Measurements from ENCODE around the gene RPLP2.
A peak's percentile ranks its signal among the peaks of the same experiment; 100 is the strongest.

The RPLP2 gene

DNA sequence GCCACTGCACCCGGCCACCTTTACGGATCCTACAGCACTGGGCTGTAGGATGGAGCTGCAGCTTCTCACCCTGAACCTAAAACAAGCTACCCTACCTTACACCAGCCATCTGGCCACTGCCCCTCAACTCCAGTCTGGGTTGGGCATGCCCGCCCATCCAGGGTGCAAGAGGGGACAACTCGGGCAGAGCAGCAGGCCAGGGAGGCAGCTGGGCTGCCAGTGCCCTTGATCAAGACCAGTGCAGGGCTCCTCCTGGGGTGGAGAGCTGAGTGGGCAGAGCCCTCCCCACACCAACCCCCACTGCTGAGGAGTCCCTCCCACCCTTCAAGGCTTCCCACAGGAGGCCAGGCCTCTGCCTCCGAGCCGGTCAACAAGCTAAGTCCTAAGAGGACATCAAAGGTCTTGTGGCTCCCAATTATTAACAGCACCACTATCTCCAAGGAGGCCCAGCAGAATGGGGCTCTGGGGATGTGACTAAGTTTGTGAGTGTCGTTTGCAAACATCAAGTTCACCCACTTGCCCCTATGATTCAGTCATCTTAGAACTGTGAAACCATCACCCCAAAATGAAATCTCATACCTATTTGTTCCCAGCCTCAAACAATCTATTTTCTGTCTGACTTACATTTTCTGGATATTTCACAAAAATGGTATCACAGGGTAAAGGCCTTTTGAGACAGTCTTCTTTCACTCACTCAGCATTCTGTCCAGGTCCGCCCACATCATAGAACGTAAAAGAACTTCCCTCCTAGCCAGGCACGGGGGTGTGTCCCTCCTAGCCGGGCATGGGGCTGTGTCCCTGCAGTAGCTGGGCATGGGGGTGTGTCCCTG, 43.4 kb upstream of the RPLP2 start:
- Histone ChIP-seq H3K36me3 (ENCODE audit: control insufficient read depth in 2 of 2, insufficient read depth in 1 of 2, low read length in 2 of 2) (peaks cover 4 to 76% of the 10 kb centered on the region in 2 experiments; a peak in 2 of 3 replicates), H3K27ac (ENCODE audit: extremely low read depth, low read depth, low read length) (no peak overlapping the region), H3K4me3 (ENCODE audit: low read depth, low read length) (no peak overlapping the region), H3K9me3 (ENCODE audit: control insufficient read depth, insufficient read depth, low read depth, low read length) (no peaks in the 10 kb centered on the region), H3K4me1 (ENCODE audit: control insufficient read depth, insufficient read depth, low read length) (no peaks in the 10 kb centered on the region)
- ChIA-PET CTCF (interaction anchor here (0.6 to 1.0 kb wide), 4 partner anchors 9 to 47 kb away, joined by 3 to 5 read pairs (median 4); partner anchors contain the start of gene GATD1), POLR2A (interaction anchor here (0.6 to 1.1 kb wide), 2 partner anchors 40 to 260 kb away, joined by 5 read pairs; no protein-coding TSS in a partner anchor)
- TF ChIP-seq KLF9 (tag by site-specific recombination; IDR thresholded peaks at IDR 0.05; ENCODE audit: low read depth) = peak; percentile 86
- TF ChIP-seq, protein P1, sequence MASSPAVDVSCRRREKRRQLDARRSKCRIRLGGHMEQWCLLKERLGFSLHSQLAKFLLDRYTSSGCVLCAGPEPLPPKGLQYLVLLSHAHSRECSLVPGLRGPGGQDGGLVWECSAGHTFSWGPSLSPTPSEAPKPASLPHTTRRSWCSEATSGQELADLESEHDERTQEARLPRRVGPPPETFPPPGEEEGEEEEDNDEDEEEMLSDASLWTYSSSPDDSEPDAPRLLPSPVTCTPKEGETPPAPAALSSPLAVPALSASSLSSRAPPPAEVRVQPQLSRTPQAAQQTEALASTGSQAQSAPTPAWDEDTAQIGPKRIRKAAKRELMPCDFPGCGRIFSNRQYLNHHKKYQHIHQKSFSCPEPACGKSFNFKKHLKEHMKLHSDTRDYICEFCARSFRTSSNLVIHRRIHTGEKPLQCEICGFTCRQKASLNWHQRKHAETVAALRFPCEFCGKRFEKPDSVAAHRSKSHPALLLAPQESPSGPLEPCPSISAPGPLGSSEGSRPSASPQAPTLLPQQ (tag by site-specific recombination; IDR thresholded peaks at IDR 0.05) = no peak
- peak; percentile 89 for TF ChIP-seq KLF10 (tag by site-specific recombination; IDR thresholded peaks at IDR 0.05)
- no peak for TF ChIP-seq ZNF664 (tag by site-specific recombination; IDR thresholded peaks at IDR 0.05)

DNA sequence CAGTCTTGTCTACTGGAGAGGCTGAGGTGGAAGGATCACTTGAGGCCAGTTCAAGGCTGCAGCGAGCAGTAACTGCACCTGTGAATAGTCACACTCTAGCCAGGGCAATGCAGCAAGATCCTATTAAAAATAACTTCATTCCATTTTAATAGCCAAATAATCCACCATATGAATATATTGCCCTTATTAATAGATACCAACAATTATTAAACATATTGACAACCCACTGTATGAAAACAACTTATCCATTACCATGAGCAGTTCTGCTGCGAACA, 42.9 kb upstream of the RPLP2 start:
- CTCF ChIA-PET = no interaction called here

DNA sequence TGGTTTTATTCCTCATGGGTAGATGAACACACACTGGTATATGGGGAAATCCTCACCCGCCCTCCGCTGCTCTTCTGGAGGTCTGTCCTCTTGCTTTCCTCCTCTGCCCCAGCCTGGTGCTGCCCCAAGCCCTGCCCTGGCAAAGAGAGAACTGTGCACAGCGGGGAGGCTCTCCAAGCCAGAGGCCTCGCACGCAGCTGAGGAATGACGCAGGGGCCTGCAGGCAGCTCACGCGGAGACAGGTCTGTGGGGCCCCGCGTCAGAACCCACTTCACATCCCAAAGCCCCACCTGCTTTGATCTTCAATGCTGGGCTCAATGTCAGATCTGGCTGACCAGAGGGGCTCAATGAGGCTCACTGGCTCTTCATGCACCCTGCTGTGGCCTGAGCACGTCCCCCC, 42.5 kb upstream of the RPLP2 start:
- Histone ChIP-seq H3K36me3 (ENCODE audit: control insufficient read depth in 2 of 2, insufficient read depth in 1 of 2, low read length in 2 of 2) (peaks cover 0 to 77% of the 10 kb centered on the region in 2 experiments; a peak in 2 of 3 replicates), H3K4me3 (ENCODE audit: low read depth, low read length) (no peak overlapping the region), H3K9me3 (ENCODE audit: control insufficient read depth, insufficient read depth, low read depth, low read length) (no peaks in the 10 kb centered on the region), H3K4me1 (ENCODE audit: control insufficient read depth, insufficient read depth, low read length) (no peaks in the 10 kb centered on the region), H3K27ac (ENCODE audit: extremely low read depth, low read depth, low read length) (no peak overlapping the region)
- CTCF ChIA-PET = no interaction called here
- POLR2A ChIA-PET = no interaction called here
- TF ChIP-seq ZIC2 (tag by site-specific recombination; IDR thresholded peaks at IDR 0.05) = peak; percentile 60
- no peak for TF ChIP-seq KLF9 (tag by site-specific recombination; IDR thresholded peaks at IDR 0.05; ENCODE audit: low read depth)
- no peak for TF ChIP-seq ZSCAN23 (tag by site-specific recombination; IDR thresholded peaks at IDR 0.05)

More for the DNA sequence above, 42.9 kb upstream of the RPLP2 start:
- Histone ChIP-seq H3K4me3 (ENCODE audit: low read depth, low read length) (no peak overlapping the region), H3K4me1 (ENCODE audit: control insufficient read depth, insufficient read depth, low read length) (no peaks in the 10 kb centered on the region), H3K27ac (ENCODE audit: extremely low read depth, low read depth, low read length) (no peak overlapping the region), H3K9me3 (ENCODE audit: control insufficient read depth, insufficient read depth, low read depth, low read length) (no peaks in the 10 kb centered on the region), H3K36me3 (ENCODE audit: control insufficient read depth in 2 of 2, insufficient read depth in 1 of 2, low read length in 2 of 2) (peaks cover under 1 to 77% of the 10 kb centered on the region in 2 experiments; a peak in 2 of 3 replicates)
- TF ChIP-seq ZNF211 (tag by site-specific recombination; IDR thresholded peaks at IDR 0.05; ENCODE audit: low read depth) (no peak), ZNF266 (tag by site-specific recombination; IDR thresholded peaks at IDR 0.05; ENCODE audit: low read depth) (no peak), ZNF416 (tag by site-specific recombination; IDR thresholded peaks at IDR 0.05) (no peak), ZNF707 (tag by site-specific recombination; IDR thresholded peaks at IDR 0.05) (no peak), TRIM28 (IDR thresholded peaks at IDR 0.05; ENCODE audit: borderline replicate concordance, low read length) (no peak), ZNF121 (tag by site-specific recombination; IDR thresholded peaks at IDR 0.05) (peak; percentile 95), ZNF544 (tag by site-specific recombination; IDR thresholded peaks at IDR 0.05) (no peak), ZNF214 (tag by site-specific recombination; IDR thresholded peaks at IDR 0.05; ENCODE audit: borderline replicate concordance) (no peak), KLF10 (tag by site-specific recombination; IDR thresholded peaks at IDR 0.05) (peak; percentile 19; the same call in 1 of the 2 replicates), ZSCAN30 (tag by site-specific recombination; IDR thresholded peaks at IDR 0.05) (no peak), ZNF529 (tag by site-specific recombination; IDR thresholded peaks at IDR 0.05; ENCODE audit: insufficient replicate concordance) (no peak)
- TF ChIP-seq, protein P2, sequence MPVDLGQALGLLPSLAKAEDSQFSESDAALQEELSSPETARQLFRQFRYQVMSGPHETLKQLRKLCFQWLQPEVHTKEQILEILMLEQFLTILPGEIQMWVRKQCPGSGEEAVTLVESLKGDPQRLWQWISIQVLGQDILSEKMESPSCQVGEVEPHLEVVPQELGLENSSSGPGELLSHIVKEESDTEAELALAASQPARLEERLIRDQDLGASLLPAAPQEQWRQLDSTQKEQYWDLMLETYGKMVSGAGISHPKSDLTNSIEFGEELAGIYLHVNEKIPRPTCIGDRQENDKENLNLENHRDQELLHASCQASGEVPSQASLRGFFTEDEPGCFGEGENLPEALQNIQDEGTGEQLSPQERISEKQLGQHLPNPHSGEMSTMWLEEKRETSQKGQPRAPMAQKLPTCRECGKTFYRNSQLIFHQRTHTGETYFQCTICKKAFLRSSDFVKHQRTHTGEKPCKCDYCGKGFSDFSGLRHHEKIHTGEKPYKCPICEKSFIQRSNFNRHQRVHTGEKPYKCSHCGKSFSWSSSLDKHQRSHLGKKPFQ (tag by site-specific recombination; IDR thresholded peaks at IDR 0.05) = no peak
- TF ChIP-seq, protein P3, sequence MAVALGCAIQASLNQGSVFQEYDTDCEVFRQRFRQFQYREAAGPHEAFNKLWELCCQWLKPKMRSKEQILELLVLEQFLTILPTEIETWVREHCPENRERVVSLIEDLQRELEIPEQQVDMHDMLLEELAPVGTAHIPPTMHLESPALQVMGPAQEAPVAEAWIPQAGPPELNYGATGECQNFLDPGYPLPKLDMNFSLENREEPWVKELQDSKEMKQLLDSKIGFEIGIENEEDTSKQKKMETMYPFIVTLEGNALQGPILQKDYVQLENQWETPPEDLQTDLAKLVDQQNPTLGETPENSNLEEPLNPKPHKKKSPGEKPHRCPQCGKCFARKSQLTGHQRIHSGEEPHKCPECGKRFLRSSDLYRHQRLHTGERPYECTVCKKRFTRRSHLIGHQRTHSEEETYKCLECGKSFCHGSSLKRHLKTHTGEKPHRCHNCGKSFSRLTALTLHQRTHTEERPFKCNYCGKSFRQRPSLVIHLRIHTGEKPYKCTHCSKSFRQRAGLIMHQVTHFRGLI (tag by site-specific recombination; IDR thresholded peaks at IDR 0.05) = no peak
- POLR2A ChIA-PET = interaction anchor here (1.1 kb wide), 1 partner anchor 41 kb away, joined by 5 read pairs; no protein-coding TSS in a partner anchor

Measured in HEK293 (cell line).